ENCODE measurements around the gene DGCR2. TPM values are rescaled to one million over a fixed set of nuclear protein-coding genes. Genes with fewer than 3 reads are reported as not detected.

Gene DGCR2
- total RNA-seq, 1 donor, result 43.4 TPM

- no peak overlapping the region for H3K27ac ChIP-seq (ENCODE audit: low read depth, low read length)
- H3K27me3 ChIP-seq (ENCODE audit: insufficient read depth, low read length), result no peaks in the 10 kb centered on the region
- H3K4me2 ChIP-seq (ENCODE audit: insufficient read depth, low read length), result no peak overlapping the region
- H3K9me3 ChIP-seq (ENCODE audit: low read depth, low read length), result no peaks in the 10 kb centered on the region
- no peak for TF ChIP-seq CTCF (IDR thresholded peaks at IDR 0.05; ENCODE audit: extremely low read depth, low read depth, low read length)
- H2AFZ ChIP-seq (ENCODE audit: low read length), result no peak overlapping the region
- peaks cover 39% of the 10 kb centered on the region for H3K36me3 ChIP-seq (ENCODE audit: insufficient read depth, low read length)
- peaks cover 49% of the 10 kb centered on the region for H4K20me1 ChIP-seq (ENCODE audit: insufficient read depth, low read length)
- H3K79me2 ChIP-seq (ENCODE audit: insufficient read depth, low read length), result no peaks in the 10 kb centered on the region
- H3K4me3 ChIP-seq (ENCODE audit: insufficient read depth, low read length), result no peak overlapping the region
- DNase-seq (ENCODE audit: insufficient read length, low spot score, missing footprints), result peak; percentile 34
- peaks cover 13% of the 10 kb centered on the region for H3K4me1 ChIP-seq (ENCODE audit: insufficient read depth, low read length)
Measured at GRCh38 chr22:19062943-19063308, 59.3 kb downstream of the DGCR2 start.

- Histone ChIP-seq H2AFZ (ENCODE audit: low read length) (no peak overlapping the region), H3K9me3 (ENCODE audit: low read depth, low read length) (no peaks in the 10 kb centered on the region), H3K27ac (ENCODE audit: low read depth, low read length) (no peak overlapping the region), H3K36me3 (ENCODE audit: insufficient read depth, low read length) (peaks cover 39% of the 10 kb centered on the region), H4K20me1 (ENCODE audit: insufficient read depth, low read length) (peaks cover 49% of the 10 kb centered on the region), H3K4me3 (ENCODE audit: insufficient read depth, low read length) (no peak overlapping the region), H3K27me3 (ENCODE audit: insufficient read depth, low read length) (no peaks in the 10 kb centered on the region), H3K79me2 (ENCODE audit: insufficient read depth, low read length) (no peaks in the 10 kb centered on the region), H3K4me1 (ENCODE audit: insufficient read depth, low read length) (peaks cover 13% of the 10 kb centered on the region), H3K4me2 (ENCODE audit: insufficient read depth, low read length) (no peak overlapping the region)
- DNase-seq (ENCODE audit: insufficient read length, low spot score, missing footprints), result peak; percentile 71
- TF ChIP-seq CTCF (IDR thresholded peaks at IDR 0.05; ENCODE audit: extremely low read depth, low read depth, low read length), result no peak
Measured at GRCh38 chr22:19062139-19062942, 59.9 kb downstream of the DGCR2 start.

GRCh38 chr22:19061471-19062138, 60.6 kb downstream of the DGCR2 start:
- no peaks in the 10 kb centered on the region for H3K27me3 ChIP-seq (ENCODE audit: insufficient read depth, low read length)
- no peak for TF ChIP-seq CTCF (IDR thresholded peaks at IDR 0.05; ENCODE audit: extremely low read depth, low read depth, low read length)
- H2AFZ ChIP-seq (ENCODE audit: low read length), result no peak overlapping the region
- no peak overlapping the region for H3K4me2 ChIP-seq (ENCODE audit: insufficient read depth, low read length)
- H3K36me3 ChIP-seq (ENCODE audit: insufficient read depth, low read length), result peaks cover 46% of the 10 kb centered on the region
- H3K4me3 ChIP-seq (ENCODE audit: insufficient read depth, low read length), result no peak overlapping the region
- no peak overlapping the region for H3K27ac ChIP-seq (ENCODE audit: low read depth, low read length)
- H3K9me3 ChIP-seq (ENCODE audit: low read depth, low read length), result no peaks in the 10 kb centered on the region
- H3K4me1 ChIP-seq (ENCODE audit: insufficient read depth, low read length), result peaks cover 11% of the 10 kb centered on the region
- H3K79me2 ChIP-seq (ENCODE audit: insufficient read depth, low read length), result no peaks in the 10 kb centered on the region
- H4K20me1 ChIP-seq (ENCODE audit: insufficient read depth, low read length), result peaks cover 43% of the 10 kb centered on the region
- peak; percentile 62 for DNase-seq (ENCODE audit: insufficient read length, low spot score, missing footprints)

- peaks cover 51% of the 10 kb centered on the region for H3K36me3 ChIP-seq (ENCODE audit: insufficient read depth, low read length)
- no peaks in the 10 kb centered on the region for H3K27me3 ChIP-seq (ENCODE audit: insufficient read depth, low read length)
- no peak overlapping the region for H2AFZ ChIP-seq (ENCODE audit: low read length)
- H3K79me2 ChIP-seq (ENCODE audit: insufficient read depth, low read length), result no peaks in the 10 kb centered on the region
- H4K20me1 ChIP-seq (ENCODE audit: insufficient read depth, low read length), result peaks cover 34% of the 10 kb centered on the region
- H3K27ac ChIP-seq (ENCODE audit: low read depth, low read length), result peak overlapping the region; percentile 61
- TF ChIP-seq CTCF (IDR thresholded peaks at IDR 0.05; ENCODE audit: extremely low read depth, low read depth, low read length), result no peak
- DNase-seq (ENCODE audit: insufficient read length, low spot score, missing footprints), result peak; percentile 90
- peaks cover 7% of the 10 kb centered on the region for H3K4me1 ChIP-seq (ENCODE audit: insufficient read depth, low read length)
- H3K9me3 ChIP-seq (ENCODE audit: low read depth, low read length), result no peaks in the 10 kb centered on the region
- H3K4me2 ChIP-seq (ENCODE audit: insufficient read depth, low read length), result no peak overlapping the region
- H3K4me3 ChIP-seq (ENCODE audit: insufficient read depth, low read length), result no peak overlapping the region
Measured at GRCh38 chr22:19060356-19061009, 61.7 kb downstream of the DGCR2 start.
